GM13976 (cell line): ENCODE results near the gene STIL.

Experiments
- DNase-seq: peaks from one replicate; pipeline ENCODE4 v3.0.0; 2012; ENCODE audit warnings: low spot score
- CTCF ChIP-seq: IDR thresholded peaks from 2 replicates; pipeline ENCODE4 v1.5.1; 2012; ENCODE audit warnings: borderline replicate concordance, mild to moderate bottlenecking; ENCODE audit not compliant: insufficient read depth; ENCODE audit errors: extremely low read depth, missing control alignments, control extremely low read depth
- in situ Hi-C: fragments of 300-500 bp; cut with MboI; formaldehyde crosslinking; loops from one replicate; pipeline ENCODE4 v1.12.0; 2022; ENCODE audit warnings: low sequenced_read_pairs, mixed read lengths, inconsistent platforms; ENCODE audit not compliant: unreplicated experiment

STIL gene

DNA sequence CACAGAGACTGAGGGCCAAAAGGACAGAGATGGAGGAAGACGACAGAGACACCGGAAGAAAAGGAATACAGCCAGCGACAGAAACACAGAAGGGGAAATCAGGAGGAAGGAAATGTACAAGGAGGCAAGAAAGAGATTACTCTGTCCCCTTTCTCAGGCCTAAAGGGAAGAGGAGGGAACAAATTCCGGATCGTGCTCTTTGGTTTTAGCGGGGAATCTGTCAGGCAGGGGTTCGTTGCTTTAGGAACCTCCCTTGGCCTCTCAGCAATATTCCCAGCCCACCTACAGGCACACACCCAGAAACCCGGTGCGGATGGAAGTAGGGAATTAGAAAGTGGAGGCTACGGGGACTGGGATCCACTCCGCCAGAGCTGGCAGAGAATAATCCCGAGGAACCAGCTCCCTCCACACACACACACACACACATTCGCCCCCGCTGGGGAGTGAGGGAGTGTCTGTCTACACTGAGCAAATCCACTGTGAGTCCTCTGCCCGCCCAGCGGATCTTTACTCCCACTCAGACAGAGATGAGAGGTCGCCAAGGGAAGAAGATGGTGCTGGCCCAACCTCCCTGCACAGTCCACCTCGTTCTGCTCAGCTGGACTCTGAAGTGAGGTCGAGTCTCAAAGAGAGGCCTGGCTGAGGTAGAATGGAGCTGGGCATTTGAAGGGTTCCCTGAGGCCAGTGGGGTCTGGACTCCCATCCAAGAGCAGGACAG lies 87.7 kb downstream of the STIL start:
- DNase-seq = no peak
- no peak for TF ChIP-seq CTCF
- in situ Hi-C loops = no loop called here

DNA sequence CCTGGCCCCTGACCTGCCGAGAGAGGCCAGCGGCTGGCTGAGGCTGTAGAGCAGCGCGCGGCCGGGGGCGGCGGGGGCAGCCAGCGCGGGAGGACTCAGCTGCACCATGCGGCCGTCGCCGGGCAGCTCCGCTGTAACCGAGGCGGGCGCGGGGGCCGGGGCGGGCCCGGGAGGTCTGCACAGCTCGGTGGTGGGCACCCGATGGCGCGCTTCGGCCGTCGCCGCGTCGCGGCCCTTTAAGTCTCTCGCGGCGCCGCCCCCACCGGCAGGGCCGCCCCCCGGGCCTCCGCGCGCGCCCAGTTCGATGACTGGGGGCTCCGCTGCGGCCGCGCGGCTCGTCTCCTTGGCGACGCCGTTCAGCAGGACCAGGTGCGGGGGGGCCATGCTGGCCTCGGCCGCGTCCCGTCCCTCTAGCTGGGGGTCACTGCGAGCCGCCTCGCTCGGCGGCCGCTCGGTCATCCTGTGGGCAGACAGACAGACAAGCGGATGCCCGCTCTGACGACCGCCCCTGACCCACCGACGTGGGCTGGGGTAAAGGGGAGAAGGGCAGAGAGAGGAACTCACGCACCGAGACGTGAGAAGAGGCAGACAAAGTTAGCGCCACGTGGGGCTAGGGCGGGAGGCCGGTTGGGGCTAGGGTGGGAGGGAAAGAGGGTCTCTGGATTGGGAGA lies 88.4 kb downstream of the STIL start:
- in situ Hi-C loops = no loop called here
- no peak for DNase-seq
- no peak for TF ChIP-seq CTCF

DNA sequence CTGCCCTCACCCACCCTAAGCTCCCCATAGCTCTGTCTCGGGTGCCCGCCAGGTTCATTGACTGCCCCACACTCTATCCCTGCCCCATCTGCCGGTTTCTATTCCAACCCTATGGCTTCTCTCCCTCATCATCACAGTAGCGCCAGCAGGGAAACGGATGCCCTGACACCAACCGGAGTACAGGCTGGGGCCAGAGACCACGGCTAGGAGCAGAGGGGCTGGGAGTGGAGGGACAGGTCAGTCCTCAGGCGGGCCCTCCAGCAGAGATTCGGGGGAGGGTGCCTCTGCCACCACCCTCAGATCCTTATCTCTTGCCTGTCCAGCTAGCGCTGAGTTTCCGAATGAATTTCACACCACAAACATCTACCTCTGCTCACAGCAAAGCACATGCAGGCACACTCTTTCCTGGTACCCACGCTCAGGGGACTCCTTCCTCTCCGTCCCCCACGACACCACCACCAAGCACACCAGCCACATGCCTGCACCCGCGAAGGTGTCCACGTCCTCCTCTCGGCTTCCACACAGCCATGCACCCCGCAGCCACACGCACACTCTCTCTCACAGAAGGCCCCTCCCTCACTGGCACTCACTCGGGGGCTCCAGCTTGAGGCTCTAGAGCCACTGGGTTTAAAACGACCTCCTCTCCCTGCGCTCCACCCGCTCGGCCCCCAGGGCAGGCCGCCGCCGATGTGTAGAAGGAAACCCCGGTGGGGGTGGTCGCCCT lies 89.1 kb downstream of the STIL start:
- DNase-seq = no peak
- in situ Hi-C loops = no loop called here

DNA sequence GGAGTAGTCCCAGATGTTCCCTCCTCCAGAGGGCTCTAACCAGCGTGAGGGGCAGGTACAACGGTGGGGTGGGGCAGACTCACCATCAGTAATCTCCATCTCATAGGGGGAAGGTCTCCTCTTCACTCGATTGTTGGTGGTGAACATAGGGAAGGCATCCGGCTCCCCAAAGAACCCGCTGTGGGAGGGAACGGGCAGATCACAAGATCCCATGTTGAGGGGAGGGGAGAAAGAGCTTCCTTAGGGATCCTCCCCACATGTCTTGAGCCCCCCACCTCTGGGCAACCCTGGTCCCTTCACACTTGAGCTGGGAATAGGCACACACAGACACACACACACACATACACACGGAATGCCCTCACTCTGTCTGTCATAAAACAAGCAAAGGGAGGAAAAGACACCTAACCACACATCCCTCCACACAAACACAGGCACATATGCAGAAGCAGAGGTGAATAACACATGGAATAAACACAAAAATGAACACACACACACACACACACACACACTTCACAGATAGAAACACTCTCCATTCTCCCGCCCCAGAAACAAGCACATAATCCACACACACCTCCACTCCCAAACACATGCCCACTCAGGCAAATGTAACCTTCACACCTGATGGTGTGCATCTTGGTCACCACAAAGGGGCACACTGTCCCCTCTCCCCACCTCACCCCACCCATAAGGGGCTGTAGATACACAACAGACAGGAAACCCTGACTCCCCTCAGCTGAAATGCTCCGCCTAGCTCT lies 89.8 kb downstream of the STIL start:
- no peak for DNase-seq
- in situ Hi-C loops = no loop called here
- no peak for TF ChIP-seq CTCF

More for the DNA sequence above, 89.1 kb downstream of the STIL start:
- TF ChIP-seq CTCF = no peak

DNA sequence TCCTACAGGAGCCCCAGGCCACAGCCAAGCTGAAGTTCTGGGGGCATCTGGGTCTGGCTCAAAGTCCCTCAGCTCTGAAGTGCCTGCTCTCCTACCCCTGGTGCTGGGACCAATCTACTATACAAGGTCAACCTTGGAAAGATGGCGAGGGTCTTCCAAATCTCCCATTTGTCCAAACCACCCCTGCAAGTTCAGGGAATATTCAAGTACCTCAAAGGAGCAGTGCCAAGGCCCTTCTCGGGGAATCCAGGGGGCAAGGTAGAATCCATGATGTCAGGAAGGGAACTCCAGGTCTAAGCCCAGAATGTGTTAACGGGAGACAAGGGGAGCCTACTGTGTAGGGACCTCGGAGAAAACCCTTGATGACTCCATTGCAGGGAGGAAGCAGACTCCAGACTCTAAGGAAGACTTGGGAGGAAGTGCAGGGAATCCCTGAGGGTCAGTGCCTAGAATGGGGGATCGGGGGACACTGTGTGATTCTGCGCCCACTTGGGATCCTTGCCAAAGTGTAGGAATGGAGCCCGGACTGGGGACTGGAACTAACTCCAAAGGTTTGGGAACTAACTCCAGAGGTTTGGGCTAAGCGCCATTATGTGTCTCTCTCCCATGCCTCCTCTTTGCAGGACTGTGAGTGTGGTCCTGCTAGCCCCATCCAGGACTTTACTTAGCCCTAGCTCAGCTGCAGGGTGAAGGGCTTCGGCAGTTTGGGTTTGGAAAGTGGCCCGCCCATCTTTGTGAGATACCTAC lies 90.6 kb downstream of the STIL start:
- DNase-seq = no peak
- in situ Hi-C loops = no loop called here

More for the DNA sequence above, 90.6 kb downstream of the STIL start:
- no peak for TF ChIP-seq CTCF
